NCI-H1105 (cell line): ENCODE measurements around the gene DYNLT3.

Experiments used
- DNase-seq: peaks from one replicate; lab custom pipeline; 2025; lab: John Stamatoyannopoulos, UW

DYNLT3 gene

GRCh38 chrX:37846934-37847732 is at the start of gene DYNLT3:
Gene DYNLT3, minus strand, starts transcription at chrX:37847571. Its CDS starts 61 bp downstream, at chrX:37847510.
- DNase-seq: peak; percentile 91

- DNase-seq: no peak
These were observed 49.1 kb upstream of the DYNLT3 start for GRCh38 chrX:37896511-37896890.

- no peak for DNase-seq
These were observed 48.6 kb upstream of the DYNLT3 start for GRCh38 chrX:37895795-37896510.

GRCh38 chrX:37894725-37895124 is 47.4 kb upstream of the DYNLT3 start:
- no peak for DNase-seq

- DNase-seq: no peak
These were observed 40.6 kb upstream of the DYNLT3 start for GRCh38 chrX:37888010-37888409.

- no peak for DNase-seq
These were observed 40.0 kb upstream of the DYNLT3 start for GRCh38 chrX:37887347-37887746.

- no peak for DNase-seq
These were observed 35.8 kb upstream of the DYNLT3 start for GRCh38 chrX:37883196-37883595.

- no peak for DNase-seq
These were observed 32.3 kb upstream of the DYNLT3 start for GRCh38 chrX:37879692-37880091.

- no peak for DNase-seq
These were observed 29.3 kb upstream of the DYNLT3 start for GRCh38 chrX:37876716-37877115.

- DNase-seq: no peak
These were observed 28.3 kb upstream of the DYNLT3 start for GRCh38 chrX:37875675-37876074.

GRCh38 chrX:37873220-37873619 is 25.8 kb upstream of the DYNLT3 start:
- DNase-seq: no peak

- DNase-seq: no peak
These were observed 24.9 kb upstream of the DYNLT3 start for GRCh38 chrX:37872303-37872655.

GRCh38 chrX:37871626-37872302 is 24.4 kb upstream of the DYNLT3 start:
- no peak for DNase-seq

- DNase-seq: no peak
These were observed 20.3 kb upstream of the DYNLT3 start for GRCh38 chrX:37867536-37868153.

GRCh38 chrX:37863728-37864127 is 16.4 kb upstream of the DYNLT3 start:
- no peak for DNase-seq

- DNase-seq: no peak
These were observed 15.5 kb upstream of the DYNLT3 start for GRCh38 chrX:37862851-37863250.

- no peak for DNase-seq
These were observed 13.3 kb upstream of the DYNLT3 start for GRCh38 chrX:37860721-37861120.

GRCh38 chrX:37854748-37855147 is 7.4 kb upstream of the DYNLT3 start:
- DNase-seq: no peak

- no peak for DNase-seq
These were observed 6.8 kb upstream of the DYNLT3 start for GRCh38 chrX:37854148-37854547.

GRCh38 chrX:37847733-37848197 is 394 bp upstream of the DYNLT3 start:
- DNase-seq: no peak

GRCh38 chrX:37846558-37846933 is 825 bp downstream of the DYNLT3 start:
- no peak for DNase-seq

- DNase-seq: no peak
These were observed 1.2 kb downstream of the DYNLT3 start for GRCh38 chrX:37846141-37846540.
